Endometrial microvascular endothelial cells (primary cell): ENCODE data around the gene MIPOL1. TPM values are rescaled to one million over a fixed set of nuclear protein-coding genes. Genes with fewer than 3 reads are reported as not detected.
"Not testable (repeated sequence)": the region's sequence is repeated elsewhere in the genome, so short reads cannot be mapped to it uniquely, and the experiment has no call there.

Experiments used
- in situ Hi-C: cut with HindIII; loops from 2 replicates; pipeline ENCODE4 v1.10.0; 2017; ENCODE audit warnings: low sequenced_read_pairs, low pct_unique_long_range_greater_than_20kb; ENCODE audit errors: inconsistent ontology term
- total RNA-seq: library from RNA; depleted of rRNA; stranded (reverse); fragments of >200 nt; gene quantifications from one replicate; pipeline ENCODE4 v1.2.3, GENCODE V29; 2015; ENCODE audit errors: inconsistent ontology term

The MIPOL1 gene
- total RNA-seq, 1 donor from 2014 or later: 7.2 TPM

DNA sequence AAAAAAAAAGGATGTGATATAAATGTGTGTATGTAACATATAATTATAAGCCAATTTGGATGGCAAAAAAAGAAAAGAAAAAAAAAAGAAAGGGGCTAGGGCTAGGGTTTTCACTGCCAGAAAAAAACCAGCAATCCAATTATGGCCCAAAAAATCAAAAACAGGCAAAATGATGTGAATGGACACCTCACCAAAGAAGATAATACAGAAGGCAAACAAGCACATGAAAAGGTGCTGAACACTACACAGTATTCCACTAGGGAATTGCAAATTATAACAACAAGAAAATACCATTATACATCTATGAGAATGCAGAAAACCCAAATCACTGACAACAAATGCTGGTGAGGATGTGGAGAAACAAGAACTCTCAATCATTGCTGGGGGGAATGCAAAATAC, 12.1 kb upstream of the MIPOL1 start:
- in situ Hi-C loops: no loop called here

DNA sequence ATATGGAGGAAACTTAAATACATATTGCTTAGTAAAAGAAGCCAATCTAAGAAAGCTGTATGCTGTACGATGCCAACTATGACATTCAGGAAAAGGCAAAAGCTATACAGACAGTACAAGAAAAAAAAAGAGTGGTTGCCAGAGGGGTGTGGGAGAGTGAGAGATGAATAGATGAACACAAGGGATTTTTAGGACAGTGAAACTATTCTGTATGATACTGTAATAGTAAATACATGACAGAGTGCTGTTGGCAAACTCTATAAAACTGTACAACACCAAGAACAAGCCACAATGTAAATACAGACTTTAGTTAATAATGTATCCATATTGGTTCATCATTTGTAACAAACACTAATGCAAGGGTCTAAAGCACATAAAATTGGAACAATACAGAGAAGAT, 10.9 kb upstream of the MIPOL1 start:
- in situ Hi-C loops: no loop called here

DNA sequence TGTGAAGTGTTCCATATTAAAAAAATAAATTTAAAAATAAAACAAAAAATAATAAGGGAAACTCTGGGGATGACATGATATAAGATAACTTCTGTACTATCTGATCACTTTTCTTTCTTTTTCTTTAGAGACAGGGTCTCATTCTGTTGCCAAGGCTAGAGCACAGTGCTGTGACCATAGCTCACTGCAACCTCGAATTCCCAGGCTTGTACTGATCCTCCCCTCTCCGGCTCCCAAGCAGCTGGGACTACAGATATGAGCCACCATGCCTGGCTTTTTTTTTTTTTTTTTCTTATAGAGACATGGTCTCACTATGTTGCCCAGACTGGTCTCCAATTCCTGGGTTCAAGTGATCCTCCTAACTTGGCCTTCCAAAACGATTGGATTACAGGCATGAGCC, 10.4 kb upstream of the MIPOL1 start:
- in situ Hi-C loops: no loop called here

DNA sequence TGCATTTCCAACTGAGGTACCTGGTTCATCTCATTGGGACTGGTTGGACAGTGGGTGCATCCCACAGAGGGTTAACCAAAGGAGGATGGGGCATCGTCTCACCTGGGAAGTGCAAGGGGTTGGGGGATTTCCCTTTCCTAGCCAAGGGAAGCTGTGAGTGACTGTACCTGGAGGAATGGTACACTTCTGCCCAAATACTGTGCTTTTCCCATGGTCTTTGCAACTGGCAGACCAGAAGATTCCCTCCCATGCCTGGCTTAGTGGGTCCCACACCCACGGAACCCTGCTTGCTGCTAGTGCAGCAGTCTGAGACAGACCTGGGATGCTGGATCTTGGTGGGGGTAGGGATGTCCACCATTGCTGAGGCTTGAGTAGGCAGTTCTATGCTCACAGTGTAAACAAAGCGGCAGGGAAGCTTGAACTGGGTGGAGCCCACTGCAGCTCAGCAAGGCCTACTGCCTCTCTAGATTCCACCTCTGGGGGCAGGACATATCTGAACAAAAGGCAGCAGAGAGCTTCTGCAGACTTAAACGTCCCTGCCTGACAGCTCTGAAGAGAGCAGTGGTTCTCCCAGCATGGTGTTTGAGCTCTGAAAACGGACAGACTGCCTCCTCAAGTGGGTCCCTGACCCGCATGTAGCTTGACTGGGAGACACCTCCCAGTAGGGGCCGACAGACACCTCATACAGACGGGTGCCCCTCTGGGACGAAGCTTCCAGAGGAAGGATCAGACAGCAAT, 9.7 kb upstream of the MIPOL1 start:
- in situ Hi-C loops: not testable (repeated sequence)

DNA sequence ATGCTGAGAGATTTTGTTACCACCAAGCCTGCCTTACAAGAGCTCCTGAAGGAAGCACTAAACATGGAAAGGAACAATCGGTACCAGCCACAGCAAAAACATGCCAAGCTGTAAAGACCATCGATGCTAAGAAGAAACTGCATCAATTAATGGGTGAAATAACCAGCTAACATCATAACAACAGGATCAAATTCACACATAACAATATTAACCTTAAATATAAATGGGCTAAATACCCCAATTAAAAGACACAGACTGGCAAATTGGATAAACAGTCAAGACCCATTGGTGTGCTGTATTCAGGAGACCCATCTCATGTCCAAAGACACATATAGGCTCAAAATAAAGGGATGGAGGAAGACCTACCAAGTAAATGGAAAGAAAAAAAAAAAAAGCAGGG, 8.0 kb upstream of the MIPOL1 start:
- in situ Hi-C loops: not testable (repeated sequence)

DNA sequence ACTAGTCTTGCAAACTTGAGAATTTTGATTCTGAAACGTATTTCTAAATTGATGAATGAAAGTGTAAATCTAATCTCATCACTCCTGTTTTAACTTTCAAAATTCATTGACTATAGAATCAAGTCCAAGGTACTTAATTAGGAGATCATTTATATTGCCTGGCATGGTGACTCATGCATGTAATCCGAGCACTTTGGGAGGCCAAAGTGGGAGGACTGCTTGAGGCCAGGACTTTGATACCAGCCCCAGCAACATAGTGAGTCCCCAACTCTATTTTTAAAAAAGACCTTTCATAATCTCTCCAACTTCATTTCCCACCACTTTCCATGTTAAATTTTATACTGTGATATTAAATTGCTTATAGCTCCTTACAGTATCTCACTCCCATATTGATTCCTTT, 3.0 kb upstream of the MIPOL1 start:
- in situ Hi-C loops: no loop called here

DNA sequence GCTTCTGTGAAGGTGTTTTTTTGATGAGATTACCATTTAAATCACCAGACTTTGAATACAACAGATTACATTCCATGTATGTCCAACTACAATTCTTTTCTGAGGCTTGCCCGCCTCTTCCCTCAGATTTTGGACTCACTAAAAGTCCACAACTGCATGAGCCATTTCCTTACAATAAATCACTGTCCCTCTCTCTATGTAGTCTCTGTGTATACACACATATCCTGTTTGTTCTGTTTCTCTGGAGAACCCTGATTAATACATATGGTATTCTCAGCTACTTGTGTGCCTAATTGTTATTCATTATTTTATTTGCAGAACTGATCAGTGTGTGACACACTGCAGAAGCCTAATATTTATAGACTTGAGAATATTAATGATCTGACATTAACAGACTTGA, 2.4 kb upstream of the MIPOL1 start:
- in situ Hi-C loops: no loop called here

DNA sequence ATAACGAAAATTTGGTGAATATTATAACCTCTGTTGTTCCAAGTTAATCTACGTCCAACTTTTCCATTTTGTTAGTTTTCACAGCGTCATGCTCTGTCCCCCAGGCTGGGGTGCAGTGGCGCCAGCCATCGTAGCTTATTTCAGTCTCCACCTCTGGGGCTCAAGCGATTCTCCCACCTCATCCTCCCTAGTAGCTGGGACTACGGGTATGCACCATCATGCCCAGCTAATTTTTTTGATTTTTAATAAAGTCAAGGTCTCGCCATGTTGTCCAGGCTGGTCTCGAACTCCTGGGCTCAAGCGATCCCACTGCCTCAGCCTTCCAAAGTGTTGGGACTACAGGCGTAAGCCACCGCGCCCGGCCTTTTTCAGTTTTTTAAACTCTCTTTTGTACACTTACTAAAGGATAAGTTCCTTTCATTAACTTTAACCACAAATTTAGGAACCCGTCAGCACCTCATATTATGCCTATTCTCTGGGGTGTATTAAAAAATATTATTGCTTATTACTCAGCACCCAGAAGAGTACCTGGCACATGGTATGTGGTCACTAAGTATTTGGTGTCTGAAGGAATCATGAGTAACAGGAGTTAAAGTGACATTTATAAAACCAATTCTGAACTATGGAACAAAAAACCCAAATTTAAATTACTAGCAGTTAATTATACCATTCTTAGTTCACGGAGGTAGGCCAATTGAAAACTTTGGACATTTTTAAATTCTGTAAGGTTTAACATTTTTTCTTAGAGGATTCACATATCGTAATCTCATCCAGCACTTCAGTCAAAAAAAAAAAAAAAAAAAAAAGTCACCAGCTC, 925 bp upstream of the MIPOL1 start:
- in situ Hi-C loops: no loop called here

DNA sequence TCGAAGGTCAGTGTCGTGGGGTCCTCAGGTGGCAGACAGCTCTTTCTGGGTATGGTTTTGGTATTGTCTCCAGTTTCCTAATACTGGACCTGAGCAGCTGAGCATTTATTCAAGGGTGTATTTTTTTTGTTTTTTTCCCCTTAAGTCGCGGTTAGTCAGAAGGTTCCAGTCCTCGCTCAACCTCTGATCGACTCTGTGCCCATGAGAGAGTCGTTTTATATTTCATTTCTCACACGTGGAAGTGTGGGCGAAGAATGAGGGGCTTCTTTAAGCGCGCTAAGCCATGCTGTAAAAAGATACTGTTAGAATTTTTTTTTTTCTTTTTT, 499 bp downstream of the MIPOL1 start:
- in situ Hi-C loops: no loop called here

DNA sequence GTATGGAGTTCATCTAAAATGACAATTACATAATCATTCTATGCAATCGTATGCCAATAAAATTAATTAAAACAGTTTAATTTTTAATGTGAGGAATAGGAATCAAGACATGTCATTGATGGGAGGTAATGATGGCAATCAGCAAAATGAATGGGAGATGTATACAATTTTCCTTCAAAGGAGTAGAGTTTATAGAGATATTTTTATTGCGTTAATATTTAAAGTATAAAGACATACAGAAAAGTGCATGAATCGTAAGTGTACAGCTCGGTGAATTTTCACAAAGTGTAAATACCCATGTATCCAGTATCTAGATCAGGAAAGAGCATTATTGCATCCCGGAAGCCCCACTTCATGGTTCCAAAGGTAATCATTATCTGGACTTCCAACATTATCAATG, 1.2 kb downstream of the MIPOL1 start:
- in situ Hi-C loops: no loop called here

DNA sequence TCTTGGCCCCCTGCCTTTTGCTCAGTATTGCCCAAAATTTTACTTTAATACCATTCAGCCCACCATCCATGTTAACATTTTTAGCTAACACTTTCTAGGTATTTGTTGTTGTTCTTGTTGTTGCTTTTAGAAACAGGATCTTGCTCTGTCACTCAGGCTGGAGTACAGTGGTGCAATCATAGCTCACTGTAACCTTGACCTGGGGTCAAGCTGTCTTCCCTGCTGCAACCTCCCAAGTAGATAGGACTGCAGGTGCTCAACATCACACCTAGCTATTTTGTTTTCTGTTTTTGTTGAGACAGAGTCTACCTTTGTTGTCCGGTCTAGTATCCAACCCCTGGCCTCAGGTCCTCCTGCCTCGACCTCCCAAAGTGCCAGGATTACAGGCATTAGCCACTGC, 4.0 kb downstream of the MIPOL1 start:
- in situ Hi-C loops: no loop called here

DNA sequence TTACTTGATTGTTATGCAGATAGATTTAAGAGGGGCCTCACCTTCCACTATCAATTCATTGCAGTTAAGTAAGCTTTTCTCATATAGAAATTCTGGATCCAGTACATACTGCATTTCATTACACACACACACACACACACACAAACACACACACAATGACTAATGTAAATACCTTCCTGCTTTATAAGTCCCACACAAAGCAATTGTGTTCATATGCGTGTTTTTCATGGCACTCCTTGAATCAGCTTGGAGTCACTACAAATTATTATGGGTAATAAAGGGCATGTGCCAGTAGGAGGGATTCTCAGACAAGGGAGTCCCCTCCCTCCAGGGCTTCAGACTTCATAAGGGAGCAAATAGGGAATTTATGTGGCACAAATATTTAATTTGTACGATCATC, 4.5 kb downstream of the MIPOL1 start:
- in situ Hi-C loops: no loop called here

DNA sequence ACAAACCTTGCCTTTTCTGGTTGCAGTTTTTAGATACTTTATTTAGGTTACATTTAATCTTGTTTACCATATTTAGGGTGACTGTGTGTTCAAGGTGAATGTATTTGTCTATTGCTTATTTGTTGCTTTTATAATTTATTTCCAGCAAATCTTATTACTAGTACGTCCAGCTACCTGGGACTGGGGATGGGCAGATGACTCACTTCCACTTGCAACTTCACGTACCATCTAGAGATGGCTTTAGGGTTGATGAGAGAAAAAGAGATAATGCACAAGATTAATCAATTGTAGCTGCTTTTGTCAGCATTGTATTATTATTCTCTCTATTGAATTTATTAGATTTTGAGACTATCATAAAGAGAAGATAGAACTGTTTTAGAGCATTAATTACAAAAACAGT, 5.1 kb downstream of the MIPOL1 start:
- in situ Hi-C loops: no loop called here

DNA sequence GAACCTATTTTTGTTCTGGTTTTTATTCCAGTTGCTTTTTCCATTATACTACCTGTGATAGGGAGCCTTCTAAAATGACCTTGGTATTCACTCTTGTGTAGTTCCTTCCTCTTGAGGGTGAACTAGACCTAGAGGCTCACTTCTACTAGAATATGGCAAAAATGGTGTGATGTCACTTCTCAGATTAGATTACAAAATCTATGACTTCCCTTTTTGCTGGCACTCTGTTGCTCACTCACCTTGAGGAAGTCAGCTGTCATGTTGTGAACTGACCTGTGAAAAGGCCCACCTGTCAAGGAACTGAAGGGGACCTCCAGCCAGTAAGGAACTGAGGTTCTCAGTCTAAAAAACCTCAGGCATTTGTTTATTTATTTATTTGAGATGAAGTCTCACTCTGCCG, 5.7 kb downstream of the MIPOL1 start:
- in situ Hi-C loops: no loop called here

DNA sequence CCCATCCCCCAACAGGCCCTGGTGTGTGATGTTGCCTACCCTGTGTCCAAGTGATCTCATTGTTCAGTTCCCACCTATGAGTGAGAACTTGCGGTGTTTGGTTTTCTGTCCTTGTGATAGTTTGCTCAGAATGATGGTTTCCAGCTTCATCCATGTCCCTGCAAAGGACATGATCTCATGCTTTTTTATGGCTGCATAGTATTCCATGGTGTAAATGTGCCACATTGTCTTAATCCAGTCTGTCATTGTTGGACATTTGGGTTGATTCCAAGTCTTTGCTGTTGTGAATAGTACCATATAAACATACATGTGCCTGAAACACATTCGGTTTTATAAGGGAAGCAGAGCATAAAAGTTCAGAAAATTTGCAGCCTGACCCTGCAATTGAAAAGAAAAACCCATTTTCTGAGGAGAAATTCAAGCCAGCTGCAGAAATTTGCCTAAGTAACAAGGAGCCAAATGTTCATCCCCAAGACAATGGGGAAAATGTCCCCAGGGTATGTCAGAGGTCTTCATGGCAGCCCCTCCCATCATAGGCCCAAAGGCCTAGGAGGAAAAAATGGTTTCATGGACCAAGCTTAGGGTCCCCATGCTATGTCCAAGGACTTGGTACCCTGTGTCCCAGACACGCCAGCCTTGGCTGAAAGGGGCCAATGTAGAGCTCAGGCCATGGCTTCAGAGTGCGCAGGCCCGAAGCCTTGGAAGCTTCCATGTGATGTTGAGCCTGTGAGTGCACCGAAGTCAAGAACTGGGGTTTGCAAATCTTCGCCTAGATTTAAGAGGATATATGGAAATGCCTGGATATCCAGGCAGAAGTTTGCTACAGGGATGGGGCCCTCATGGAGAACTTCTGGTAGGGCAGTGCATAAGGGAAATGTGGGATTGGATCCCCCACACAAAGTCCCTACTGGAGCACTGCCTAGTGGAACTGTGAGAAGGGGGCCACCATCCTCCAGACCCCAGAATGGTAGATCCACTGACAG, 8.2 kb downstream of the MIPOL1 start:
- in situ Hi-C loops: not testable (repeated sequence)

DNA sequence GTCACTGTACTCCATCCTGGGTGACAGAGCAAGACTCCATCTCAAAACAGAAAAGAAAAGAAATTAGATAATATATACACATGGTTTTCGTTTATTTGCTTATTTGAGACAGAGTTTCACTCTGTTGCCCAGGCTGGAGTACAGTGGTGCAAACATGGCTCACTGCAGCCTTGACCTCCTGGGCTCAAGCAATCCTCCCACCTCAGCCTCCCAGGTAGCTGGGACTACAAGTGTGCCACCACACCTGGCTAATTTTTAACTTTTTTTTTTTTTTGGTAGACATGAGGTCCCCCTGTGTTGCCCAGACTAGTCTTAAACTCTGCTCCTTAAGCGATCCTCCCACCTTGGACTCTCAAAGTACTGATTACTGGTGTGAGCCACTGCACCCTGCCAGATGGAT, 11.9 kb downstream of the MIPOL1 start:
- in situ Hi-C loops: not testable (repeated sequence)

DNA sequence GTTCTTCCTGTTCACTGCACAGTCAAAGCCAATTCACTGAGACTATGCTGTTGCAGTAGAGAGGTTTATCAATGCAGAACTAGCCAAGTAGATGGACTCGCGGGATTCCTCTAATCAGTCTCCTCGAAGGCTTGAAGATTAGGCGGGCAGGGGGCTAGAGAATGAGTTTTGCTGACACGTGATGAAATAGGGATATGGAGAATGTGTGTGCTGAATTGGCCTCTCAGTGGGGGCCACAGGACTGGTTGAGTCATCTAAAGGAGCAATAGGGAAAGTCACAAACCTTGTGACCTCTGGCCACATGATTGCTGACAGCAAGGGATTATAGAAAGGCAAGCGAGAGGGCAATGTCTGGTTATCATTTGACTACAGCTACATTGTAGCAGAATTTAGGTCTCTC, 12.7 kb downstream of the MIPOL1 start:
- in situ Hi-C loops: no loop called here

DNA sequence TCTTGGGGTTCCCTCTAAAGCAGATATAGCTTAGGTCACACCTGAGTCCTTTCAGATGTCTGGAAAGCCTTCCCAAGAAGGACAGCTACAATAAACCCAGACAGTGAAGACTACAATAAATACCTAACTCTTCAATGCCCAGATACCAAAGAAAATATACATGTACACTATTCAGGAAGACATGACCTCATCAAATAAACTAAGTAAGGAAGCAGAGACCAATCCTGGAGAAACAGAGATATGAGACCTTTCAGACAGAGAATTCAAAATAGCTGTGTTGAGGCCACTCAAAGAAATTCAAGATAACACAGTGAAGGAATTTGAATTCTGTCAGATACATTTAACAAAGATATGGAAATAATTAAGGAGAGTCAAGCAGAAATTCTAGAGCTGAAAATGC, 15.3 kb downstream of the MIPOL1 start:
- in situ Hi-C loops: no loop called here

DNA sequence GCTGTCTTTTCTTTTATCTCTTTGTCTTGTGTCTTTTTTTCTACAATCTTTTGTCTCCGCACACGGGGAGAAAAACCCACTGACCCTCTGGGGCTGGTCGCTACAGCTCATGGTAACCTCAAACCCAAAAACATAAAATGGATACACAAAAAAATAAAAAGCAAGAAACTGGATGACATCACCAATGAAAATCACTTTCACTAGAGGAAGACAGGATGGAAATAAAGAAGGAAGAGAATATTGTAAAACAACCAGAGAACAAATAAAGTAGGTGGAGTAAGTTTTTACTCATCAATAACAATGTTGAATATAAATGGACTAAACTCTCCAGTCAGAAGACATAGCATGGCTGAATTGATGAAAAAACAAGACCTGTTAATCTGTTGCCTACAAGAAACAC, 17.6 kb downstream of the MIPOL1 start:
- in situ Hi-C loops: no loop called here

DNA sequence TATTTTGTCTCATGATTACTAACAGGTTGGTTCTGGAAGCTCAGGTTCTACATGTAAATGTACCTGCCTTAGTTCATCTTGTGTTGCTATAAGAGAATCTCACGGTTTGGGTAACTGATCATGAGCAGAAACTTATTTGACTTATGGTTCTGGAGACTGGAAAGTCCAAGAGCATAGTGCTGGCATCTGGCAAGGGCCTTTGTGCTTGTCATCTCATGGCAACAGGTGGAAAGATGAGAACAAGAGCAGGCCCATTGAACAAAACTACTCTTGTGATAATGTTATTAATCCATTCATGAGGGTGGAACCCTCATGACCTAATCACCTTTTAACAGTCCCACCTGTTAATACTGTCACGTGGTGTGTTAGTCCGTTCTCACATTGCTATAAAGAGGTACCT, 23.3 kb downstream of the MIPOL1 start:
- in situ Hi-C loops: no loop called here
